22Rv1 (cell line): ENCODE measurements around the gene THSD4.

Experiments
- CTCF ChIP-seq: fragments of 450-650 bp; IDR thresholded peaks from 2 replicates; pipeline ENCODE4 v1.5.1; 2017; ENCODE audit warnings: mild to moderate bottlenecking
- ZFX ChIP-seq: fragments of 450-650 bp; IDR thresholded peaks from 2 replicates; pipeline ENCODE4 v1.6.1; 2017; ENCODE audit warnings: antibody characterized with exemption, borderline replicate concordance

- TF ChIP-seq CTCF (no peak), ZFX (no peak)
These were observed 551.7 kb downstream of the THSD4 start for GRCh38 chr15:71666763-71667620.
